Tibial artery (tissue), 4 donors: ENCODE data around the gene WIZ.
A peak's percentile ranks its signal among the peaks of the same experiment; 100 is the strongest.

Experiments used
- DNase-seq, 2 donors: peaks; one replicate each; pipeline ENCODE4 v3.0.0-alpha.2; 2019
- H3K27ac ChIP-seq, 2 donors: fragments of 200-600 bp; sonication (generic) in 1 of 2; 1 replicate in 1 of 2; 2 replicates in 1 of 2; pipeline ENCODE4 v1.5.1; 2018 to 2019; ENCODE audit warnings: mild to moderate bottlenecking in 1 of 2
- H3K27me3 ChIP-seq, 2 donors: fragments of 200-600 bp; sonication (generic) in 1 of 2; one replicate each; pipeline versions ENCODE4 v1.5.1 to v1.6.0; 2016 to 2019
- H3K36me3 ChIP-seq, 3 donors: fragments of 200-600 bp; sonication (generic) in 2 of 3; one replicate each; pipeline ENCODE4 v1.5.1; 2016 to 2019; ENCODE audit warnings: mild to moderate bottlenecking in 2 of 3
- H3K4me1 ChIP-seq, 4 donors: fragments of 200-600 bp; sonication (generic) in 2 of 4; 1 replicate in 3 of 4; 2 replicates in 1 of 4; pipeline ENCODE4 v1.5.1; 2016 to 2019
- H3K4me3 ChIP-seq, 2 donors: fragments of 200-600 bp; sonication (generic) in 1 of 2; 1 replicate in 1 of 2; 2 replicates in 1 of 2; pipeline ENCODE4 v1.5.1; 2018 to 2019; ENCODE audit warnings: mild to moderate bottlenecking in 2 of 2
- H3K9me3 ChIP-seq, 3 donors: fragments of 200-600 bp; sonication (generic) in 1 of 3; one replicate each; pipeline ENCODE4 v1.5.1; 2016 to 2019
- CTCF ChIP-seq, 2 experiments: fragments of 200-600 bp in 1 of 2; fragments of 450-650 bp in 1 of 2; IDR thresholded peaks; one replicate each; pipeline ENCODE4 v1.5.1; 2017 to 2019; ENCODE audit warnings: antibody characterized with exemption in 2 of 2, mild to moderate bottlenecking in 1 of 2, moderate library complexity in 1 of 2
- intact Hi-C: fragments of 100-400 bp; cut with DNase I; formaldehyde crosslinking; loops from one replicate; pipeline ENCODE4 v1.15.0; 2023; ENCODE audit warnings: low total_unique reads

WIZ gene

DNA sequence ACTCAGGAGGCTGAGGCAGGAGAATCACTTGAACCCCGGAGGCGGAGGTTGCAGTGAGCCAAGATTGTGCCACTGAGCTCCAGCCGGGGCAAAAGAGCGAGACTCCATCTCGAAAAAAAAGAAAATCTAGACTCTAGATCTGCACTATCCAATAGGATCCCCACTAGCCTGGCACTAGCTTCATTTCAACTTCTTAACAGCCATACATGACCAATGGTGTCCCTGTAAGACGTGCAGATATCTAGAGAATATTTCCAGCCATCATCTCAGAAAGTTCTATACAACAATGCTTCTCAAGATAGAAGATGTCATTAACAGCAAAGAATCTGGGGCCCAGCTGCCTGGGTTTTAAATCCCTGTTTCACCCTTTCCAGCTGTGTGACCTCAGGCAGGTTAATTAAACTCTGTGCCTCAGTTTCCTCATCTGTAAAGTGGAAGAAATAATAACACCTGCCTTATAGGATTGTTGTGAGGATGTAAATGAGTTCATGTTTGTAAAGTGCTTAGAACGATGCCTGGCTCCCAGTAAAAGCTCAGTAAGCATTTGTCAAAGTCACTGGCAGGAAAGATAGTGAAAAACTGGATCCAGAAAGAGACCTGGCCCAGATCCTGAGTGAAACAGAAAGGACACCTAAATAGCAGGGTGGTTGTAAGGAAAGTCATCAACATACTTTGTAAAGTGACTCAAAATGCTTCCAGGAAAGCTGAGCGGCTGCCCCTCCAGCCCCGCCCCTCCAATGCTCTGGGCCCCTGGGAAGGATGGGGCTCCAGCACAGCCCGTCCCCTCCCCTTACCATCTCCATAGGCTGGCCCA is 13.5 kb downstream of the WIZ start:
- no peak for TF ChIP-seq CTCF (IDR thresholded peaks at IDR 0.05)
- Histone ChIP-seq H3K36me3 (peaks cover 0 to 26% (median 0%) of the 10 kb centered on the region in 3 donors), H3K4me3 (no peak overlapping the region), H3K27me3 (no peaks in the 10 kb centered on the region), H3K27ac (peak overlapping the region; percentile 59 to 68), H3K4me1 (peaks cover 0 to 53% (median 46%) of the 10 kb centered on the region in 4 donors), H3K9me3 (no peaks in the 10 kb centered on the region)
- no peak for DNase-seq
- intact Hi-C loops, result loop anchor here (10.0 kb wide), 1 partner anchor 261 kb away; no protein-coding TSS in a partner anchor

- Histone ChIP-seq H3K9me3 (no peaks in the 10 kb centered on the region), H3K36me3 (peaks cover 0 to 24% (median under 1%) of the 10 kb centered on the region in 3 donors), H3K27me3 (no peaks in the 10 kb centered on the region), H3K4me1 (peaks cover 0 to 65% (median 50%) of the 10 kb centered on the region in 4 donors), H3K4me3 (peak overlapping the region; percentile 91), H3K27ac (peak overlapping the region; percentile 89 to 90)
- no peak for DNase-seq
- TF ChIP-seq CTCF (IDR thresholded peaks at IDR 0.05), result no peak
- intact Hi-C loops, result loop anchor here (10.0 kb wide), 1 partner anchor 259 kb away; no protein-coding TSS in a partner anchor
Observed at GRCh38 chr19:15433519-15434069, 16.2 kb downstream of the WIZ start.

DNA sequence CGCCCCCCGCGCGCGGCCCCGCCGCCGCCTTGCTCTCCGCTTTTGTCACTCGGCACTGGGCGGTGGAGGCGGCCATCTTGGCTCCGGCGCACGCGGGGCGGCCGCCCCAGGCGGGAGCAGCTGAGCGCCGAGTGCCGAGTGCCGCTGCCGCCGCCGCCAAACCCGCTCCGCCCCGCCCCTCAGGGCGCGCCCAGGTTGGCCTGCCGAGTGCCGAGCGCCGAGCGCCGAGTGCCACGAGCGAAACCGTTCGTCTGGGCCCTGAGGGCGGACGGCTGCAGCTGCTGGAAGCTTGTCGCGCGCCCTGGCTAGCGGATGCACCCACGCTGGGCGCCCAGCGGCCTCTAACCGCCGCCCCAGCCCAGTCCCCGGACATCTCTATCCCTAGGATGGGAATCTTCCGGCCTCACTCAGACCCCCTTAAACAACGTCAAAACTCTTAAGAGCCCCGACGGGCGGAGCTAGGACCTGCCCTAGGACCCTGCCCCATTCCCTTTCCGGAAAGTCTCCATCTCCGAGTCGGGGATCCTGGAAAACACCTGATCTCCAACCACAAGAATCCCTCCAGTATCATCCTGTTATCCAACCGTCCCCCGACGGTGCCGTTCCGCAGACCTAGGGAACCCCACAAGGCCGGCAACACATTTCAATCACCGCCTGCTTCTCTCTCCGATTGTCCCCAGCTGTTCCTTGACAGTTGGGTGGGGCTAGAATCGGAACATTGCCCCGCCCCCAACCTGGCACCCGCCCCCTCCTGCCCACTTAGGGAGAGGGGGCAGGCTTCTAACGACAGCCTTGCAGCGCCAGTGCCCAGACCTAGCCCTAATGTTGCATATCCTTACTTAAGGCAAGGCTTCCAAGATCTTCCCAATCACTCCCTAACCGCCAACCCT is 16.9 kb downstream of the WIZ start:
- TF ChIP-seq CTCF (IDR thresholded peaks at IDR 0.05), result no peak
- Histone ChIP-seq H3K36me3 (peaks cover 0 to 25% (median 7%) of the 10 kb centered on the region in 3 donors), H3K4me1 (peaks cover 0 to 60% (median 42%) of the 10 kb centered on the region in 4 donors), H3K9me3 (no peaks in the 10 kb centered on the region), H3K27ac (peak overlapping the region; percentile 89 to 90), H3K27me3 (no peaks in the 10 kb centered on the region), H3K4me3 (peak overlapping the region; percentile 91)
- intact Hi-C loops, result loop anchor here (10.0 kb wide), 1 partner anchor 258 kb away; no protein-coding TSS in a partner anchor
- DNase-seq, result peak; percentile 86 to 94

DNA sequence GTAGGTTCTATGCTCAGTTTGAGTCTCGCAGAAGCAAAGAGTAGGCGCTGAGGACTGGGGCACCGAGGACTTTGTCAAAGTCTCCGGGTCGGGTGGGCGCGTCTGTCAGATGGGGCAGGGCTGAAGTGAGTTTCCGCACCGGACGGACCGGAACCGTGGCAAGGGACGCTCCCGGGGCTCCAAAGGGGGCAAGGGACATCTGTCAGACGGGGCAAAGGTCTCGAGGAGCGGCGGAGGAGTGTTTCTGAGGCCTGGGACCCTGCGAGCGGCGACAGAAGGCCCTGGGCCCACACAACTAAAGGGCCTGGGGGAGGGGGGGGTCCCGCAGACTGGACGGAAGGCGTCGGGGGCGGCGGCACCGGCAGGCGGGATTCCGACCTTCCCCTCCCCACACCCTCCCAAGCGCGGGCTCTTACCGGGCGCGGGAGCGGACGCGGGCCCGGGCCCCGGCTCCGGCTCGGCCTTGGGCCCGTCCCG is 17.7 kb downstream of the WIZ start:
- Histone ChIP-seq H3K4me3 (peak overlapping the region; percentile 91), H3K36me3 (peaks cover 4 to 34% (median 16%) of the 10 kb centered on the region in 3 donors), H3K27ac (peak overlapping the region; percentile 68 to 77), H3K4me1 (peaks cover 0 to 52% (median 36%) of the 10 kb centered on the region in 4 donors), H3K9me3 (no peaks in the 10 kb centered on the region), H3K27me3 (no peaks in the 10 kb centered on the region)
- no peak for DNase-seq
- no peak for TF ChIP-seq CTCF (IDR thresholded peaks at IDR 0.05)
- intact Hi-C loops, result loop anchor here (10.0 kb wide), 1 partner anchor 257 kb away; no protein-coding TSS in a partner anchor
